Measurements from ENCODE around the gene DAAM1. TPM values are rescaled to one million over a fixed set of nuclear protein-coding genes. Genes with fewer than 3 reads are reported as not detected.

DAAM1 gene
- total RNA-seq, 4 donors from 2014 or later, result 25.3 to 47.2 (median 37.8) TPM

DNA sequence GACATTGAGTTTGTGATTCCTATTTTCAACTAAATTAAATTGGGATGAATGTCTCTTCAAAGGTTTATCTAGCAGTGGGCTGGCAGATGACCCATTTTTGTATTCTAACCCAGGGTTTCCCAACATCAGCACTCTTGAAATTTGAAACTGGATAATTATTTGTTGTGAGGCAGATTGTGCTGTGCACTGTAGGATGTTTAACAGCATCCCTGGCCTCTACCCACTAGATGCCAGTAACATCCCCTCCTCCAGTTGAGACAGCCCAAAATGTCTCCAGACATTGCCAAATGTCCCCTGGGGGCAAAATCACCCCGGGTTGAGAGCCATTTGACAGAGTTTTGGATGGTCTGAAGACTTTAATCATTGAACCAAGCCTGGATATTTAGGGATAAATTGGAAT is 11.1 kb downstream of the DAAM1 start:
- H3K27ac ChIP-seq, result no peak overlapping the region
- H3K9me3 ChIP-seq, result no peaks in the 10 kb centered on the region
- no peak for DNase-seq
- 64 to 67% methylated on average over 1 of the region's 1 CpG for WGBS, 2 donors
- H3K27me3 ChIP-seq, result no peaks in the 10 kb centered on the region
- H3K4me1 ChIP-seq, result peaks cover 0 to 9% of the 10 kb centered on the region in 2 donors
- no peak for TF ChIP-seq POLR2A (IDR thresholded peaks at IDR 0.05)
- TF ChIP-seq, protein P1, sequence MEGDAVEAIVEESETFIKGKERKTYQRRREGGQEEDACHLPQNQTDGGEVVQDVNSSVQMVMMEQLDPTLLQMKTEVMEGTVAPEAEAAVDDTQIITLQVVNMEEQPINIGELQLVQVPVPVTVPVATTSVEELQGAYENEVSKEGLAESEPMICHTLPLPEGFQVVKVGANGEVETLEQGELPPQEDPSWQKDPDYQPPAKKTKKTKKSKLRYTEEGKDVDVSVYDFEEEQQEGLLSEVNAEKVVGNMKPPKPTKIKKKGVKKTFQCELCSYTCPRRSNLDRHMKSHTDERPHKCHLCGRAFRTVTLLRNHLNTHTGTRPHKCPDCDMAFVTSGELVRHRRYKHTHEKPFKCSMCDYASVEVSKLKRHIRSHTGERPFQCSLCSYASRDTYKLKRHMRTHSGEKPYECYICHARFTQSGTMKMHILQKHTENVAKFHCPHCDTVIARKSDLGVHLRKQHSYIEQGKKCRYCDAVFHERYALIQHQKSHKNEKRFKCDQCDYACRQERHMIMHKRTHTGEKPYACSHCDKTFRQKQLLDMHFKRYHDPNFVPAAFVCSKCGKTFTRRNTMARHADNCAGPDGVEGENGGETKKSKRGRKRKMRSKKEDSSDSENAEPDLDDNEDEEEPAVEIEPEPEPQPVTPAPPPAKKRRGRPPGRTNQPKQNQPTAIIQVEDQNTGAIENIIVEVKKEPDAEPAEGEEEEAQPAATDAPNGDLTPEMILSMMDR (IDR thresholded peaks at IDR 0.05), result no peak
- no peaks in the 10 kb centered on the region for H3K36me3 ChIP-seq
- intact Hi-C loops (cut with DNase I), result no loop called here
- no peak overlapping the region for H3K4me3 ChIP-seq (replicated peaks in 1 of 3)

DNA sequence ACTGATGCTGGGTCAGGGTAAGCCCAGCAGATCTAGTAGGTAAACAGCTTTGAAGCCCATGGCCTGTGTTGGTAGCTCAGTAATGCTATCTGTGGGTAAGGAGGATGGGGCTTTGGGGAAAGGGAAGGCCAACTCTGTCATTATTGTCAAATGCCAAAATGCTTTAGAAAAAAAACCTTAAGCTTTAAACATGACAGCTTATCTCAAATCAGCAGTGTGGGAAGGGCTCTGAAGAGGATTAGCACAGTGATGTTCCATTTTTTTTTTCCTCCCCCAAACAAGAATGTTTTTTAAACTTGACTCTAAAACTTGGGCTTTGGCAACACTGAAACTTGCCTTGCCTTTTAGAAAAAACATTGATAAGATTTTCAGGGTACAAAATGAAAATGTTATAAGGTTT is 11.7 kb downstream of the DAAM1 start:
- no peak for DNase-seq
- Histone ChIP-seq H3K36me3 (no peaks in the 10 kb centered on the region), H3K27me3 (no peaks in the 10 kb centered on the region), H3K4me3 (replicated peaks in 1 of 3) (no peak overlapping the region), H3K27ac (no peak overlapping the region), H3K9me3 (no peaks in the 10 kb centered on the region), H3K4me1 (peaks cover 0 to 9% of the 10 kb centered on the region in 2 donors)
- intact Hi-C loops (cut with DNase I), result no loop called here
- TF ChIP-seq, protein P1 (IDR thresholded peaks at IDR 0.05), result no peak
- no peak for TF ChIP-seq POLR2A (IDR thresholded peaks at IDR 0.05)

DNA sequence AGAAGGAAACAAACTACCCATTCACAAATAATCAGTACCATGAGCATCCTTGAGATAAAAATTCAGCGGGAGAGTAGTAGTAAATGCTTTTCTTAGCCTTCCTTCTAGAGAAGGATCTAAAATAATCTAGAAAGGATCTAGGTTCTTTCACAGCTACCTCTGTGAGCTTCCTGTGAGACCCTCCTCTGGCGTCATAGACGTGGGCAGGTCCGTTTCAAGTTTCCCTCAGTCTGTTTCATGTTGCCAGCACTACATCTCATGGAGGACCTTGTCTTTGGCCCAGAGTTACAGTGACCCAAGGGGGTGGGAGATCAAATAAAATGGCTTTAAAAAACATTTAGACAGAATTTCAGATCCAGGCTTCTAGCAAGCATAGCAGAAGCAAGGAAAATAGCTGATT is 13.6 kb downstream of the DAAM1 start:
- Histone ChIP-seq H3K36me3 (no peaks in the 10 kb centered on the region), H3K4me1 (peaks cover 0 to 9% of the 10 kb centered on the region in 2 donors), H3K27me3 (no peaks in the 10 kb centered on the region), H3K9me3 (no peaks in the 10 kb centered on the region), H3K27ac (no peak overlapping the region), H3K4me3 (replicated peaks in 1 of 3) (no peak overlapping the region)
- DNase-seq, result no peak
- no peak for TF ChIP-seq POLR2A (IDR thresholded peaks at IDR 0.05)
- TF ChIP-seq, protein P1 (IDR thresholded peaks at IDR 0.05), result no peak
- 84 to 94% methylated on average over 4 of the region's 4 CpGs for WGBS, 2 donors
- intact Hi-C loops (cut with DNase I), result no loop called here

DNA sequence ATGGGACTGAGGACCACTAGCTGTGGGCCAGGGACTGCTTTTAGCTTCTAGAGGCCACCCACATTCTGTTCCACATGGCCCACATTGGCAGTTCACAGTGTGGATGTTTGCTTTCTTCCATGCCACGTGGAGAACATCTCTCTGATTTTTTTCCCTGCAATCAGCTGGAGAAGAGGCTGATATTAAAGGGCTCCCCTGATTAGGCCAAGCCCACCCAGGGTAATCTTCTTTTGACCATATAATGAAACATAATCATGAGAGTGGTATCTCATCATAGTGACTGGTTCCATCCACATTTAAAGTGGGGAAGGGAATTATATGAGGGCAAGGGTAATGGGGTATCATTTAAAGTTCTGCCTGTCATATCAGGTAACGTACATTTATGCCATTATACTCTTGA is 15.8 kb downstream of the DAAM1 start:
- Histone ChIP-seq H3K9me3 (no peaks in the 10 kb centered on the region), H3K27ac (no peak overlapping the region), H3K4me1 (peaks cover 0 to 9% of the 10 kb centered on the region in 2 donors), H3K4me3 (replicated peaks in 1 of 3) (no peak overlapping the region), H3K36me3 (no peaks in the 10 kb centered on the region), H3K27me3 (no peaks in the 10 kb centered on the region)
- no peak for TF ChIP-seq POLR2A (IDR thresholded peaks at IDR 0.05)
- TF ChIP-seq, protein P1 (IDR thresholded peaks at IDR 0.05), result no peak
- no peak for DNase-seq
- intact Hi-C loops (cut with DNase I), result no loop called here
- WGBS, 2 donors, result 94 to 96% methylated on average over 2 of the region's 2 CpGs

DNA sequence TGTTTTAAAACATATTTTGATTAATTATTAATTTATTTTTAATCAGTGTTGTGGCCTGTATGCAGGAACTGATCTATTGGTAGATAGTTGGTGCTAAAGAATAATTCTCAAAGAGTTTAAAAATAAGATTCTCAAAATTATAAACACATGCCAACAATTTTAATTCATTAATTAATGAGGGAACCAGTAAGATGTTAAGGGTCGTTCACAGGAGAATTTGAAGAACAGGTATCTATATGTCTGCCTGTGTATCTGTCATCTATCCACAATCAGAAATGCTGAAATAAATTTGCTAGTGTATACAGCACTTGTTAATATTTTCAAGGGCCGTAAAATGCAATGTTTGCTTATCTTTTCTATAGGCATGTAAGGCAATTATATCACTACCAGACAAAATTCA is 18.4 kb downstream of the DAAM1 start:
- Histone ChIP-seq H3K36me3 (no peaks in the 10 kb centered on the region), H3K27ac (no peak overlapping the region), H3K4me1 (no peaks in the 10 kb centered on the region), H3K9me3 (no peaks in the 10 kb centered on the region), H3K4me3 (replicated peaks in 1 of 3) (no peak overlapping the region), H3K27me3 (no peaks in the 10 kb centered on the region)
- intact Hi-C loops (cut with DNase I), result no loop called here
- no peak for TF ChIP-seq POLR2A (IDR thresholded peaks at IDR 0.05)
- TF ChIP-seq, protein P1 (IDR thresholded peaks at IDR 0.05), result no peak
- no peak for DNase-seq
- 96 to 97% methylated on average over 2 of the region's 2 CpGs for WGBS, 2 donors

All from thyroid gland (tissue), 4 donors.